HG02678 (cell line): ENCODE results near the gene KCTD15.

ENCODE experiments used
- ATAC-seq: cut with Tn5 transposase; IDR thresholded peaks from one replicate; pipeline ENCODE4 v1.9.1; 2021; ENCODE audit warnings: mild to moderate bottlenecking, moderate library complexity; ENCODE audit not compliant: unreplicated experiment

Gene KCTD15

DNA sequence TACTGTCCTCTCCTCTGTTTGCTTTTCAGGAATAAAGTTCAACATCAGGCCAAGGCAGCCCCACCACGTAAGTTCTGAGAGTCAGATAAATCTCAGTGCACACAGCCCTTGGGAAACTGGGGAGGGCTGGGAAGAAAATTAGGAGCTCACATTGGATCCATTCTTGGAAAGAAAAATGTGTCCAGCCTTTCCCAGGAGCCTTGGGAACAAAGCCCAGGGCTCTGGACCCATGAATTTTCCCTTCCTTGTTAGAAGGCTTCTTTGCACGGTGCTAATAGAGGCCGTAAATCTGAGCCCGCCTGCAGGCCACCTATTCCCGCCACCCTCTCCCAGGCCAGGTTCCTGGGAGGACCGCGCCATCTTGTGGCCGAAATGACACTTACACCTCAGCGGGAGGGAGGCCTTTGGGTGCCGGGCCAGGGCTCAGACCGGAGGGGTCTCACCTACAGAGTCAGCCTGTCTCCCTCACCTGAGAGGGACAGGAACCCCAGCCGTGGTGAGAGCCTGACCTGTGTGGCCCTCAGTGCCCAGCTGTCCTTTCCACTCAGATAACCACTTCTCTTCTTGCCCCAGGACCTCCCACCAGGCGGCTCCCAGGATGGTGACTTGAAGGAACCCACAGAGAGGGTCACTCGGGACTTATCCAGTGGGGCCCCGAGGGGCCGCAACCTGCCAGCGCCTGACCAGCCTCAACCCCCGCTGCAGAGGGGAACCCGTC lies 25.1 kb upstream of the KCTD15 start:
- ATAC-seq = no peak

DNA sequence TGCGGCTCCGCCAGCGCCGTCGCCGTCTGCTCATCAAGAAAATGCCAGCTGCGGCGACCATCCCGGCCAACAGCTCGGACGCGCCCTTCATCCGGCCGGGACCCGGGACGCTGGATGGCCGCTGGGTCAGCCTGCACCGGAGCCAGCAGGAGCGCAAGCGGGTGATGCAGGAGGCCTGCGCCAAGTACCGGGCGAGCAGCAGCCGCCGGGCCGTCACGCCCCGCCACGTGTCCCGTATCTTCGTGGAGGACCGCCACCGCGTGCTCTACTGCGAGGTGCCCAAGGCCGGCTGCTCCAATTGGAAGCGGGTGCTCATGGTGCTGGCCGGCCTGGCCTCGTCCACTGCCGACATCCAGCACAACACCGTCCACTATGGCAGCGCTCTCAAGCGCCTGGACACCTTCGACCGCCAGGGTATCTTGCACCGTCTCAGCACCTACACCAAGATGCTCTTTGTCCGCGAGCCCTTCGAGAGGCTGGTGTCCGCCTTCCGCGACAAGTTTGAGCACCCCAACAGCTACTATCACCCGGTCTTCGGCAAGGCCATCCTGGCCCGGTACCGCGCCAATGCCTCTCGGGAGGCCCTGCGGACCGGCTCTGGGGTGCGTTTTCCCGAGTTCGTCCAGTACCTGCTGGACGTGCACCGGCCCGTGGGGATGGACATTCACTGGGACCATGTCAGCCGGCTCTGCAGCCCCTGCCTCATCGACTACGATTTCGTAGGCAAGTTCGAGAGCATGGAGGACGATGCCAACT lies 24.4 kb upstream of the KCTD15 start:
- no peak for ATAC-seq

- no peak for ATAC-seq
These were observed 23.9 kb upstream of the KCTD15 start for GRCh38 chr19:33772858-33773180.

- ATAC-seq = no peak
These were observed 22.7 kb upstream of the KCTD15 start for GRCh38 chr19:33773704-33774624.

DNA sequence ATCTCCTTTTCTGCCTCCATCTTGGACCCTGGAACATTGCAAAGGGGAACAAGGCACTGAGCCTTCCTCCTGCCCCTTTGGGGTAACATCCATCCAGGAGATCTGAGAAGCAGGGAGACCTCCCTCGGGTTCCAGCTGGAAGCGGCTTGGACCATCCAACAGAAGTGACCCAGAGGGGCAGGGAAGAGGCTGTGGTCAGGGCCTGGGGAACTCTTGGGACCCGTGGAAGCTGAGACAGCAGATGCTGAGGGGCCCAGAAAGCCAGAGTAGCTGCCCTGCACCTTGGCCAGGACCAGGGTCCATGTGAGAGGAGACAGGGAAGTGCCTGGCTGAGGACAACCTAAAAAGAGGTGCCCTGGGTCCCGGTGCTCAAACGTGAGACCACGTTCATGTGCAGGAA lies 21.9 kb upstream of the KCTD15 start:
- ATAC-seq = no peak

DNA sequence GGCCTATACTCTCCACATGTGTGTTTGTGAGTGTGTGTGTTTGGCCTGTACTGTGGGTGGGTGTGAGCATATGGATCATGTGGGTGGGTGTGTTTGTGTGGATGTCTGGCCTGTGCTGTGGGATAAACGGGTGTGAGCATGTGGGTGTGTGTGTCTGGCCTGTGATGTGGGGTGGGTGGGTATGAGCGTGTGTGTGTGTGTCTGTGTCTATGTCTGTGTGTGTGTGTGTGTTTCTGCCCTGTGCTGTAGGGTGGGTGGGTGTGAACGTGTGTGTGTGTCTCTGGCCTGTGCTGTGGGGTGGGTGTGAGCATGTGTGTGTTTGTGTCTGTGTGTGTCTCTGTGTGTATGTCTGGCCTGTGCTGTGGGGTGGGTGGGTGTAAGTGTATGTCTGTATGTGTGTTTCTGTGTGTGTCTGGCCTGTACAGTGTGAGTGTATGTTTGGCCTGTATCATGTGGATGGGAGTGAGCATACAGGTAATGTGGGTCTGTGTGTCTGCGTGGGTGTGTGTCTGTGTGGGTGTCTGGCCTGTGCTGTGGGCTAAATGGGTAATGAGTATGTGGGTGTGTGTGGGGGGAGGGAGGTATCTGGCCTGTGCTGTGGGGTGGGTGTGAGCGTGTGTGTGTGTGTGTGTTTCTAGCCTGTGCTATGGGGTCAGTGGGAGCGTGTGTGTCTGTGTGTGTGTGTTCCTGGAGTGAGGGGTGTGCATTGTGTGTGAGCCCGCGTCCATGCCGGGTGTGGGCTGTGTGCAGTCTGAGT lies 20.8 kb upstream of the KCTD15 start:
- no peak for ATAC-seq

DNA sequence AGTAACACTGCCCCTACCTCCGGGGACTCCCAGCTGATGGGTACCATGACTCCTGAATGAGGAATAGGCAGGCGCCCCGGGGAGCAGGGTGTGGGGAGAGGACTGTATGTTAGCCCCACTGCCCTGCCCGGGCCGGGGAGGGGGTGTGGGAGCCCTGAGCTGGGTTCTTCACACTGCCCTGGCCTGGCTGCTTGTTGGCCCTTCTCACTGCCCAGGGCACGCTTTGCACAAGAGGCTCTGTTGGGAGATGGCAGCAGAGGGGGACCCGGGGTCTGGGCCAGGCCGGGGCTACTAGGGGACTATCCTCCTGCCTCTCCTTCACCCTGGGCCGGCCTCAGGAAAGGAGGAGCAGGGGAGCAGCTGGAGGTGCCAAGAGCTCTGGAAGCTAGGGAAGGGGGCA lies 19.3 kb upstream of the KCTD15 start:
- no peak for ATAC-seq

- ATAC-seq = no peak
These were observed 18.9 kb upstream of the KCTD15 start for GRCh38 chr19:33777753-33778088.

- peak; percentile 83 for ATAC-seq
These were observed 18.4 kb upstream of the KCTD15 start for GRCh38 chr19:33778089-33778791.

GRCh38 chr19:33779849-33780248 lies 16.8 kb upstream of the KCTD15 start:
- ATAC-seq = no peak

DNA sequence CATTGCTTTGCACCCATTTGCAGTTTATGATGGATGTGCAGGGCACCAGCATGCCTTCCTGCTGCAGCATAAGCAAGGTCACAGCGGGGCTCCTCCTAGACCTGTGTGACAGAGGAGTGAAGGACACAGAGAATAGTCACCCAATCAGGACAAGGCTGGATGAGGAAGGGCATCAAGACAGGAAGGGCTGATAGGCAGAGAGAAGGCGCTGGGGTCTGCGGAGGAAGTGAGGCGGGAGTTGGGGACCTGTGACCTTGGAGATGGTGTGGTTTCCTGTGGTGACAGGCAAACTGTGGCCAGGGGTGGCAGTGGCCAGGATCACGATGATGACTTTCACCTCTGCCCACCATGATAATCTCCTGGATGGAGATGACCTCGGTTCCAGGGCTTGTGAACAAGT lies 16.4 kb upstream of the KCTD15 start:
- ATAC-seq = no peak

- ATAC-seq = no peak
These were observed 15.9 kb upstream of the KCTD15 start for GRCh38 chr19:33780746-33781145.

DNA sequence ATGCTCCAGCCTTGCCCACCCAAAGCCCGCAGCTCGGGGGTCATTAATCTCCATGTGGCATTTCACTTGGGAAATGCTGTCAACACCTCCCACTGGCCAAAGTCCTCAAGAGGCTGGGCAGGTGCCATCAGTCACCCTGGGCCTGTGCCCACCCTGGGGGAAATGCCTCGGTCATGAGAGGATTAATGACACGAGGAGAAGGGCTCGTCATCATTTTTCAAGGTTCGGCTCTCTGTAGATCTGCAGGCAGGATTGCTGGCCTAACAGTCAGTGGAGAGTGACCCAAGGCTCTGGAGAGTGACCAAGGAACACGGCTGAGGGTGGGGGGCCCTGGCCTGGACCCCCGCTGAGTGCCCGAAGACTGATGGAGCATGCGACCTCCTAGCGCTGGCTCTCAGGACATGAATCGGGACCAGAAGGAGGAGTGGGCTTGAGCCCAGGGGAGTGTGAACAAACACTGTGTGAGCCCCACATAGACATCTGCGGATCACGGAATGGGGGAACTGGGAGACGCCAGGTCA lies 15.2 kb upstream of the KCTD15 start:
- ATAC-seq = no peak

GRCh38 chr19:33781996-33782395 lies 14.7 kb upstream of the KCTD15 start:
- no peak for ATAC-seq

DNA sequence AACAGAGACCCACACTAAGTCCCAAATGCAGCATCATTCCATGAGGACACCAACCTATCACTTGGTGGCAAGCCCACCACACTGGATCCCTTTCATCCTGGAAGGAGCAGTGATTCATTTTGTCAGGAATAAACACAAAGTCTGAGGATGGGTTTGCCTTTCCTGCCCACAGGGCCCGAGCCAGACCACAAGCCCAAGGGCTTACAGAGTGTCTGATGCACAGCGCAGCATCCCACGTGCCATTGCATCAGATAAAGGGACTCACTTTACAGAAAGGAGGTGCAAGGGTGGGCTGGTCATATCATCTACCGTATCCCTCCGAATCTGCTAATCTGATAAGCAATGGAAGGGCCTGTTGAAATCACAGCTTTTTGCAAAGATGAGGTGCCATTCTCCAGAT lies 12.2 kb upstream of the KCTD15 start:
- ATAC-seq = no peak

- ATAC-seq = no peak
These were observed 10.9 kb upstream of the KCTD15 start for GRCh38 chr19:33785795-33786194.

GRCh38 chr19:33788676-33789075 lies 8.0 kb upstream of the KCTD15 start:
- ATAC-seq = no peak

DNA sequence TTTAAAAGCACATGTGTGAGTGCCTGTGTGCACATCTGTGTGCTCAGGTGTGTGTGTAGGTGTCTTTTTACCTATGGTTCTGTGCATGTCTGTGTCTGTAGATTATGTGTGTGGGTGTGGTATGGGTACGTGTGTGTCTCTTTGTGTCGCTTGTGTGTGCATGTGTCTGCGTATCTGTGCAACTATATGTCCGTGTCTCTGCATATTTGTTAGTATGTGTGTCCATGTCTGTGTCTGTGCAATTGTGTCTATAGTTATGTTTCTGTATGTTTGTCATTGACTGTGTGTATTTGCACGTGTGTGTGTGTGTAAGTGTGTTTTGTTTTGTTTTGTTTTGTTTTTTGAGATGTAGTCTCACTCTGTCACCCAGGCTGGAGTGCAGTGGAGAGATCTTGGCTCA lies 7.3 kb upstream of the KCTD15 start:
- no peak for ATAC-seq

GRCh38 chr19:33794683-33795369 lies 1.8 kb upstream of the KCTD15 start:
- no peak for ATAC-seq
